ENCODE measurements around the gene SPATA18. TPM values are rescaled to one million over a fixed set of nuclear protein-coding genes. Genes with fewer than 3 reads are reported as not detected.

The SPATA18 gene
- total RNA-seq, 1 donor from 2014 or later = 13.4 TPM

DNA sequence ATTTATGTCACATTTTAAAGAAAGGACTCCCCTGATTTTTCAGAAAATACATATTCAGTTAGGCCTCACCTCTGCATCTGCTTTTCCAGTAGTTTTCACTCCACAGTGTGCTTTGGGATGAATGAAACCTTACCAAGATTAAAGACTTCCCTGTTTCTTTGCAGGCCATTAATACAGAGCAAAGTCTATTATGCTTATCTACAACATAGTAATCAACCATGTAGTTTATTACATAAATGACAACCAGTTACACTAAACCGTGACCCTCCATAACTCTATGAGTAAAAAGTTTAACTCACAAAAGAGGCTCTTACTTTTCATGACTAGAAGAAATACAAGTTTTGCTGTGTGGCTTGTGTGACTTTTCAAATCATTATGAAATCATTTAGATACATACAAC, 33.3 kb upstream of the SPATA18 start:
- Mint-ChIP-seq H3K36me3 (ENCODE audit: unreplicated experiment) (peaks cover 23% of the 10 kb centered on the region), H3K27ac (ENCODE audit: unreplicated experiment) (no peak overlapping the region)

GRCh38 chr4:52019936-52020657, 31.0 kb upstream of the SPATA18 start, which contains the start of gene LRRC66:
Gene LRRC66, minus strand, starts transcription at chr4:52020363. Its CDS starts 2,750 bp downstream, at chr4:52017613.
- Mint-ChIP-seq H3K4me3 (ENCODE audit: unreplicated experiment) (no peak within 1 kb of the TSS), H3K36me3 (ENCODE audit: unreplicated experiment) (peaks cover 25% of the 10 kb centered on the region), H3K27me3 (ENCODE audit: unreplicated experiment) (no peaks in the 10 kb centered on the region), H3K4me1 (ENCODE audit: unreplicated experiment) (peaks cover 11% of the 10 kb centered on the region), H3K27ac (ENCODE audit: unreplicated experiment) (peak within 1 kb of the TSS; percentile 64), H3K9me3 (ENCODE audit: unreplicated experiment) (no peaks in the 10 kb centered on the region)
- TF ChIP-seq, protein P1, sequence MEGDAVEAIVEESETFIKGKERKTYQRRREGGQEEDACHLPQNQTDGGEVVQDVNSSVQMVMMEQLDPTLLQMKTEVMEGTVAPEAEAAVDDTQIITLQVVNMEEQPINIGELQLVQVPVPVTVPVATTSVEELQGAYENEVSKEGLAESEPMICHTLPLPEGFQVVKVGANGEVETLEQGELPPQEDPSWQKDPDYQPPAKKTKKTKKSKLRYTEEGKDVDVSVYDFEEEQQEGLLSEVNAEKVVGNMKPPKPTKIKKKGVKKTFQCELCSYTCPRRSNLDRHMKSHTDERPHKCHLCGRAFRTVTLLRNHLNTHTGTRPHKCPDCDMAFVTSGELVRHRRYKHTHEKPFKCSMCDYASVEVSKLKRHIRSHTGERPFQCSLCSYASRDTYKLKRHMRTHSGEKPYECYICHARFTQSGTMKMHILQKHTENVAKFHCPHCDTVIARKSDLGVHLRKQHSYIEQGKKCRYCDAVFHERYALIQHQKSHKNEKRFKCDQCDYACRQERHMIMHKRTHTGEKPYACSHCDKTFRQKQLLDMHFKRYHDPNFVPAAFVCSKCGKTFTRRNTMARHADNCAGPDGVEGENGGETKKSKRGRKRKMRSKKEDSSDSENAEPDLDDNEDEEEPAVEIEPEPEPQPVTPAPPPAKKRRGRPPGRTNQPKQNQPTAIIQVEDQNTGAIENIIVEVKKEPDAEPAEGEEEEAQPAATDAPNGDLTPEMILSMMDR (IDR thresholded peaks at IDR 0.05) = no peak
- no peak for DNase-seq (ENCODE audit: extremely low spot score, unreplicated experiment)

More for the DNA sequence above, 33.3 kb upstream of the SPATA18 start:
- H3K4me1 Mint-ChIP-seq (ENCODE audit: unreplicated experiment) = peaks cover 11% of the 10 kb centered on the region
- TF ChIP-seq, protein P1 (IDR thresholded peaks at IDR 0.05) = no peak
- no peaks in the 10 kb centered on the region for H3K9me3 Mint-ChIP-seq (ENCODE audit: unreplicated experiment)
- DNase-seq (ENCODE audit: extremely low spot score, unreplicated experiment) = no peak
- H3K4me3 Mint-ChIP-seq (ENCODE audit: unreplicated experiment) = no peak overlapping the region
- no peaks in the 10 kb centered on the region for H3K27me3 Mint-ChIP-seq (ENCODE audit: unreplicated experiment)

GRCh38 chr4:52028970-52029369, 22.1 kb upstream of the SPATA18 start:
- Mint-ChIP-seq H3K36me3 (ENCODE audit: unreplicated experiment) (peaks cover 42% of the 10 kb centered on the region), H3K4me1 (ENCODE audit: unreplicated experiment) (peaks cover 23% of the 10 kb centered on the region), H3K27ac (ENCODE audit: unreplicated experiment) (no peak overlapping the region), H3K9me3 (ENCODE audit: unreplicated experiment) (no peaks in the 10 kb centered on the region), H3K4me3 (ENCODE audit: unreplicated experiment) (no peak overlapping the region), H3K27me3 (ENCODE audit: unreplicated experiment) (no peaks in the 10 kb centered on the region)
- TF ChIP-seq, protein P1 (IDR thresholded peaks at IDR 0.05) = no peak
- DNase-seq (ENCODE audit: extremely low spot score, unreplicated experiment) = no peak

- Mint-ChIP-seq H3K36me3 (ENCODE audit: unreplicated experiment) (peaks cover 37% of the 10 kb centered on the region), H3K9me3 (ENCODE audit: unreplicated experiment) (no peaks in the 10 kb centered on the region), H3K4me1 (ENCODE audit: unreplicated experiment) (peaks cover 42% of the 10 kb centered on the region), H3K27ac (ENCODE audit: unreplicated experiment) (peak overlapping the region; percentile 39), H3K4me3 (ENCODE audit: unreplicated experiment) (no peak overlapping the region), H3K27me3 (ENCODE audit: unreplicated experiment) (no peaks in the 10 kb centered on the region)
- TF ChIP-seq, protein P1 (IDR thresholded peaks at IDR 0.05) = no peak
- DNase-seq (ENCODE audit: extremely low spot score, unreplicated experiment) = no peak
Measured at GRCh38 chr4:52032005-52032404, 19.1 kb upstream of the SPATA18 start.

DNA sequence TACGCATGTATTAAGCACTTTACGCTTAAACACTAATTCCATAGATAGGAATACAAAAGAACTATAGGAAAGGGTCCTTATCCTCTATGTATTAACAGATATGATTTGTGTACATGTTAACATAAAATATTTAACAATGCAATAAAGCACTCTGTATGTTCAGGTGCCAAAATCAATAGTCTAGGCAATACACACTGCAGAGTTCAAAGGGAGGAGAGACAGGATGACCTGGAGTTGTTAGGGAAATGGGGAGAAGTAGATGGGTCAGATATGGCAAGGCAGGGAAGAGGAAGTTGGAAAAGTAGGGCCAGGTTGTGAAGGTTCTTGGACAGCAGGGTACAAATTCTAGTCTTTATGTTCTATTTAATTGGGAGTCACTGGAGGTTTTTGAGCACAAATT, 15.9 kb upstream of the SPATA18 start:
- no peaks in the 10 kb centered on the region for H3K9me3 Mint-ChIP-seq (ENCODE audit: unreplicated experiment)
- no peaks in the 10 kb centered on the region for H3K27me3 Mint-ChIP-seq (ENCODE audit: unreplicated experiment)
- H3K4me1 Mint-ChIP-seq (ENCODE audit: unreplicated experiment) = peaks cover 37% of the 10 kb centered on the region
- H3K36me3 Mint-ChIP-seq (ENCODE audit: unreplicated experiment) = peaks cover 21% of the 10 kb centered on the region
- H3K27ac Mint-ChIP-seq (ENCODE audit: unreplicated experiment) = no peak overlapping the region
- no peak for DNase-seq (ENCODE audit: extremely low spot score, unreplicated experiment)
- TF ChIP-seq, protein P1 (IDR thresholded peaks at IDR 0.05) = no peak
- H3K4me3 Mint-ChIP-seq (ENCODE audit: unreplicated experiment) = no peak overlapping the region

Measured in osteocyte (in vitro differentiated cells).